ENCODE measurements around the gene ELAVL3.

GRCh38 chr19:11496391-11497163 is 15.7 kb upstream of the ELAVL3 start:
- peak; percentile 28 for TF ChIP-seq POLR2A (IDR thresholded peaks at IDR 0.05; ENCODE audit: low read length)
- no peak for TF ChIP-seq GATA1 (IDR thresholded peaks at IDR 0.05; ENCODE audit: low read depth, low read length)
